HL-60/S4 (cell line): ENCODE measurements around the gene DCLK2.

Source experiments
- in situ Hi-C: fragments of 300-500 bp; cut with MboI; formaldehyde crosslinking; loops from 2 replicates; pipeline ENCODE4 v1.14.3; 2022; ENCODE audit warnings: low sequenced_read_pairs

The DCLK2 gene

DNA sequence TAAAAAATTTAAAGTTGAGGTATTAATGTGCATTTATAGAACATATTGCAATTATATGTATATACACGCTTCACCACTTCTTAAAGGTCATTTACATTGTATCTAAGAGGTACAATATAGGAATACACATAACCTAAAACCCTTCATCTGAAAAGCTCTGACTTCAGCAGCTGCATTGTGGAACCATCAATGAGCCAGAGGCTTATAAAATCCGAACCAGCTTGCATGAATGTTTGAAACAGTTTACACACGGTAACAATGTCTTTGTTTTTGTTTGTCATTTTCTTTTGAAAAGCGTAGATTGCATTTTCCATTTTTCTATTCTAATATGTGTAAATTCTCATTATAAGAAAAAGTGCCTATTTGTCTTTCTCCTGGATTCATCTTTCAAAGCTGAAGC, 221.6 kb downstream of the DCLK2 start:
- in situ Hi-C loops, result loop anchor here (10.0 kb wide), 1 partner anchor 575 kb away; no protein-coding TSS in a partner anchor

- in situ Hi-C loops, result no loop called here
These were observed 224.3 kb downstream of the DCLK2 start for GRCh38 chr4:150302553-150302952.

DNA sequence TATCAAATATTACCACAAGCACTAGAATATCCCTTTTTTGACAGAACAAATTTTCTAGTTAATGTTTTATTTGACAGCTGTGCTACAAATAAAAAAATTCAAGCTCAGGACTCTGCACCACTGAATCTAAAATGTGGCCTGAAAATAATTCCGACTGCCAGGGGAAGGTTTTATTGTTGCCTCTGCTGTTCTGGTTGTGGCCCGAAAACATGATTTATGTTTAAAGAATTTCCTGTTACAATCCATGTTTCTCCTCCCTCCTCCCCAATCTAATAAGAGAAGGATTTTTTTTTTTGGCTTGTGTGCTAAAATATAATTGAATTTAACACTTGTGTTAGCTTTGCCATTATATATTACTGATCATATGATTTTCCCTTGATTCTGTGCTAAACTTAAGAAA, 227.8 kb downstream of the DCLK2 start:
- in situ Hi-C loops, result no loop called here

GRCh38 chr4:150306719-150307118, 228.5 kb downstream of the DCLK2 start:
- in situ Hi-C loops, result no loop called here
